Testis (tissue), 2 donors: Measurements from ENCODE around the gene MESD.

ENCODE experiments used
- CTCF ChIP-seq, 3 experiments: fragments of 450-650 bp in 2 of 3; fragments of 200-600 bp in 1 of 3; sonication (generic) in 1 of 3; IDR thresholded peaks; one replicate each; pipeline ENCODE4 v1.5.1; 2016 to 2019; ENCODE audit warnings: antibody characterized with exemption in 3 of 3, mild to moderate bottlenecking in 2 of 3, moderate library complexity in 1 of 3
- POLR2A ChIP-seq: fragments of 450-650 bp; IDR thresholded peaks from one replicate; pipeline ENCODE4 v1.6.1; 2017; ENCODE audit warnings: antibody characterized with exemption, mild to moderate bottlenecking, moderate library complexity

GRCh38 chr15:81024265-81024872 is 34.8 kb upstream of the MESD start:
- no peak for TF ChIP-seq CTCF (IDR thresholded peaks at IDR 0.05)
- TF ChIP-seq POLR2A, result no peak
